Prostate gland (tissue), 2 donors: Measurements from ENCODE around the gene SCAMP1. TPM values are rescaled to one million over a fixed set of nuclear protein-coding genes. Genes with fewer than 3 reads are reported as not detected.

ENCODE experiments used
- DNase-seq: peaks from one replicate; pipeline ENCODE4 v3.0.0-alpha.2; 2019; ENCODE audit warnings: low spot score
- H3K27ac ChIP-seq, 2 donors: fragments of 200-600 bp; sonication (generic); 2 replicates each; pipeline ENCODE4 v1.5.1; 2017 to 2019
- H3K27me3 ChIP-seq: fragments of 200-600 bp; sonication (generic); replicated peaks from 2 replicates; pipeline ENCODE4 v1.5.1; 2019; ENCODE audit not compliant: insufficient read depth
- H3K36me3 ChIP-seq, 2 donors: fragments of 200-600 bp; sonication (generic); 1 replicate in 1 of 2; 2 replicates in 1 of 2; pipeline versions ENCODE4 v1.5.1 to v1.8.1; 2017 to 2019
- H3K4me1 ChIP-seq: fragments of 200-600 bp; sonication (generic); replicated peaks from 2 replicates; pipeline ENCODE4 v1.5.1; 2019
- H3K4me3 ChIP-seq, 2 donors: fragments of 200-600 bp; sonication (generic); 2 replicates each; pipeline ENCODE4 v1.5.1; 2017 to 2019
- H3K9me3 ChIP-seq: fragments of 200-600 bp; sonication (generic); 2 replicates; pipeline ENCODE4 v1.5.1; 2017
- CTCF ChIP-seq, 4 experiments: fragments of 200-600 bp in 2 of 4; fragments of 450-650 bp in 2 of 4; sonication (generic) in 2 of 4; IDR thresholded peaks; 1 replicate in 3 of 4; 2 replicates in 1 of 4; pipeline ENCODE4 v1.5.1; 2016 to 2019; ENCODE audit warnings: antibody characterized with exemption in 4 of 4, mild to moderate bottlenecking in 2 of 4, moderate library complexity in 2 of 4
- POLR2A ChIP-seq: fragments of 450-650 bp; IDR thresholded peaks from one replicate; pipeline ENCODE4 v1.6.1; 2016; ENCODE audit warnings: antibody characterized with exemption, mild to moderate bottlenecking
- POLR2AphosphoS5 ChIP-seq: sonication (generic); formaldehyde crosslinking; IDR thresholded peaks from one replicate; pipeline ENCODE4 v1.6.1; 2017; ENCODE audit warnings: antibody characterized with exemption
- WGBS: methylation state at CpG from one replicate; pipeline ENCODE4 v1.1.5; 2018; 5-methylcytosine and 5-hydroxymethylcytosine counted together
- intact Hi-C: fragments of 100-400 bp; cut with DNase I; formaldehyde crosslinking; loops from one replicate; pipeline ENCODE4 v1.14.2; 2022
- total RNA-seq, 2 donors: library from RNA; depleted of rRNA; stranded (reverse); fragments of >200 nt; gene quantifications; one replicate each; pipeline ENCODE4 v1.1.0, GENCODE V29; 2016

The SCAMP1 gene
- total RNA-seq, 2 donors from 2014 or later, result 39.0 to 41.0 TPM

GRCh38 chr5:78360674-78360923, 182 bp downstream of the SCAMP1 start:
- H3K27me3 ChIP-seq, result no peaks in the 10 kb centered on the region
- no peak for DNase-seq
- peaks cover 5% of the 10 kb centered on the region for H3K4me1 ChIP-seq
- under 1% methylated on average over 24 of the region's 26 CpGs for WGBS
- peak overlapping the region; percentile 90 to 92 for H3K27ac ChIP-seq
- TF ChIP-seq POLR2AphosphoS5 (no peak), CTCF (IDR thresholded peaks at IDR 0.05) (no peak), POLR2A (no peak)
- no peaks in the 10 kb centered on the region for H3K36me3 ChIP-seq
- no peaks in the 10 kb centered on the region for H3K9me3 ChIP-seq
- peak overlapping the region; percentile 93 to 96 for H3K4me3 ChIP-seq
- intact Hi-C loops, result loop anchor here (1.0 kb wide), 1 partner anchor 66 kb away; the partner anchor contains the start of gene AP3B1

GRCh38 chr5:78360924-78361630, 660 bp downstream of the SCAMP1 start:
- Histone ChIP-seq H3K4me3 (peak overlapping the region; percentile 93 to 96), H3K27ac (peak overlapping the region; percentile 90 to 92), H3K9me3 (no peaks in the 10 kb centered on the region), H3K36me3 (no peaks in the 10 kb centered on the region), H3K27me3 (no peaks in the 10 kb centered on the region), H3K4me1 (peaks cover 5% of the 10 kb centered on the region)
- peak; percentile 56 for TF ChIP-seq POLR2AphosphoS5
- TF ChIP-seq CTCF (IDR thresholded peaks at IDR 0.05), result peak in 1 of 4 experiments; percentile 9
- no peak for TF ChIP-seq POLR2A
- intact Hi-C loops, result loop anchor here (1.0 kb wide), 1 partner anchor 67 kb away; the partner anchor contains the start of gene AP3B1
- WGBS, result under 1% methylated on average over 28 of the region's 36 CpGs
- DNase-seq, result peak; percentile 58

GRCh38 chr5:78361631-78361993, 1.2 kb downstream of the SCAMP1 start:
- H3K36me3 ChIP-seq, result no peaks in the 10 kb centered on the region
- H3K4me1 ChIP-seq, result peaks cover 5% of the 10 kb centered on the region
- H3K9me3 ChIP-seq, result no peaks in the 10 kb centered on the region
- no peaks in the 10 kb centered on the region for H3K27me3 ChIP-seq
- peak; percentile 2 for TF ChIP-seq POLR2AphosphoS5
- TF ChIP-seq POLR2A, result no peak
- TF ChIP-seq CTCF (IDR thresholded peaks at IDR 0.05), result no peak
- DNase-seq, result no peak
- H3K27ac ChIP-seq, result peak overlapping the region; percentile 90 to 92
- WGBS, result 13% methylated on average over 3 of the region's 3 CpGs
- H3K4me3 ChIP-seq, result peak overlapping the region; percentile 93 to 96
- intact Hi-C loops, result no loop called here

GRCh38 chr5:78362220-78362619, 1.8 kb downstream of the SCAMP1 start:
- WGBS, result 38% methylated on average over 3 of the region's 3 CpGs
- TF ChIP-seq POLR2AphosphoS5 (no peak), POLR2A (no peak)
- Histone ChIP-seq H3K4me3 (no peak overlapping the region), H3K9me3 (no peaks in the 10 kb centered on the region), H3K27ac (no peak overlapping the region), H3K36me3 (no peaks in the 10 kb centered on the region), H3K4me1 (peaks cover 5% of the 10 kb centered on the region), H3K27me3 (no peaks in the 10 kb centered on the region)
- intact Hi-C loops, result no loop called here
- no peak for DNase-seq

GRCh38 chr5:78364005-78364404, 3.6 kb downstream of the SCAMP1 start:
- WGBS, result 95% methylated on average over 1 of the region's 1 CpG

More at GRCh38 chr5:78364005-78364404, 3.6 kb downstream of the SCAMP1 start:
- no peak for DNase-seq
- Histone ChIP-seq H3K27ac (no peak overlapping the region), H3K4me1 (peaks cover 5% of the 10 kb centered on the region), H3K27me3 (no peaks in the 10 kb centered on the region), H3K9me3 (no peaks in the 10 kb centered on the region), H3K4me3 (no peak overlapping the region), H3K36me3 (no peaks in the 10 kb centered on the region)
- intact Hi-C loops, result no loop called here
- TF ChIP-seq POLR2AphosphoS5 (no peak), CTCF (IDR thresholded peaks at IDR 0.05) (no peak), POLR2A (no peak)
